Islet precursor cell (in vitro differentiated cells): Measurements from ENCODE around the gene TMCC1.
A peak's percentile ranks its signal among the peaks of the same experiment; 100 is the strongest.
"Not testable (repeated sequence)": the region's sequence is repeated elsewhere in the genome, so short reads cannot be mapped to it uniquely, and the experiment has no call there.

Experiments used
- DNase-seq: peaks from one replicate; pipeline ENCODE4 v3.0.0-alpha.2; 2018

The TMCC1 gene

DNA sequence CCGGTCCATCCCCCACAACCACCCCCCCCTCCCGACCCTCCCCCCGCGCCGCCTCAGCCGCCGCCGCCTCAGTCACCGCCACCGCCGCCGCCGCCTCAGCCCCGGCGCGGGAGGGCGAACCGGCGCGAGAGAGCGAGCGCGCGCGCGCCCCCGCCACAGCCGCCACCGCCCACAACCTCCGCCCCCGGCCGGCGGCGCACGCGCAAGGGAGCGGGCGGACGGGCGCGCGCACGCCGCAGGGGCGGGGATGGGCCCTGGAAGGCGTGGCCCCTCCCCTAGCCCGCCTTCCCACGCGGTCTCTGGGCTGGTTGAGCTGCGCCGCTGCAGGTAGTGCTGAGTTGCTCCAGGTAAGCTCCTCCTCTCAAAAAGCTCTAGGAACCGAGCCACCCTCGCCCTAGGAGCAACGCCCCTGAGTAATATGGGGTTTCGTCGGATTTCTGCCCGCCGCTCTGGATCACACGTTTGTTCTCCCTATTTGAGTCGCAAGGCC, at the start of gene TMCC1:
Gene TMCC1 (minus strand): TSS at position 131 of the 490 bp plus-strand sequence.
- DNase-seq, result peak; percentile 94

- no peak for DNase-seq
Measured at GRCh38 chr3:129943020-129943419, 49.5 kb upstream of the TMCC1 start.

- peak; percentile 86 for DNase-seq
Measured at GRCh38 chr3:129942296-129942695, 48.8 kb upstream of the TMCC1 start.

DNA sequence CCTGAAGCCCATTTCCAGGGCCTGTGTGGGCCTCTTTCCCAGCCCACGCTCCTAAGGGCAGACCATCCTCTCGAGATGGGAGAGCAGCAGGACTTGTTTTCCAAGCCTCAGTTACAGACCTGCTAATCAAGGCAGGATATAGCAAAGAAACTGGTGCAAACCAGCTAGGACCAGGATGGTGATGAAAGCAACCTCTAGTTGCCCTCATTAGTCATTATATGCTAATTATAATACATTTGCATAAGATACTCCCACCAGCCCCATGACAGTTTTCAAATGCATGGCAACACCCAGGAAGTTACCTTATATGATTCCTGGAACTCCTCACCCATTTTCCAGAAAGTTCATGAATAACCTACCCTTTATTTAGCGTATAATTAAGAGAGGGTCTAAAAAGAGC, 46.6 kb upstream of the TMCC1 start:
- no peak for DNase-seq

- no peak for DNase-seq
Measured at GRCh38 chr3:129938140-129938930, 44.8 kb upstream of the TMCC1 start.

- DNase-seq, result no peak
Measured at GRCh38 chr3:129937717-129938116, 44.2 kb upstream of the TMCC1 start.

DNA sequence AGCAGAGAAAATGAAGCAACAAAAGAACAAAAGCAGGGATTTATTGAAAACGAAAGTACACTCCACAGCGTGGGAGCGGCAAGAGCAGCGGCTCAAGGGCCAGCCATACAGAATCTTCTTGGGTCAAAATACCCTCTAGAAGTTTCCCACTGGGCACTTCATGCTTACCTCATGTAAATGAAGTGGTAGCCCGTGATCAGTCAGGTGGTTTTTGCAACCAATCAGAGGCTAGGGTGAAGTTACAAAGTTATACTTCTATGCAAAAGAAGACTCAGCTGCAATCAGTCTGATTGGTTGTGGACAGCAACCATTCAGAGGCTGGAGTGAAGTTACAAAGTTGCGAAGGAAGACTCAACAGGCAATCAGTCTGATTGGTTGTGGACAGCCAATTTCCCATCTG, 43.2 kb upstream of the TMCC1 start:
- no peak for DNase-seq

GRCh38 chr3:129934234-129935123, 41.0 kb upstream of the TMCC1 start:
- DNase-seq, result no peak

DNA sequence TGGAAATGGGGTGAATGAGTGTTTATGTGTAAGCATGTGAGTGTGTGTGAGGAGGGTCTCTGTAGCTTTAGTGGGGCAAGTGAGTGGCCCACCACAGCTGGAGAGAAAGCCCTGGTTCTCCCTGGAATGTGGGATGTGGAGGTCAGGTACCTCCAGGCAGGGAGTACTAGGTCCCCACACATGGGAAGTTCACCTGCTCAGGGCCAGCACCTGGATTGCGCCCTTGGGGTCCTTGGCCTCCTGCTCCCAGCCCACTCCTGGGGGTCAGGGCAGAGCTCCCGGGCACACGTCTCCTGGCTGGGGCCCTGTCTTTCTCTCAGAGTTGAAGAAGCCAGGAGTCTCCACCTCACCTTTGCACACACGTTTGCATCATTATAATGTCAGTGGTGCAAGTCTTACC, 40.0 kb upstream of the TMCC1 start:
- no peak for DNase-seq

GRCh38 chr3:129929383-129929782, 35.9 kb upstream of the TMCC1 start:
- no peak for DNase-seq

GRCh38 chr3:129927072-129927471, 33.6 kb upstream of the TMCC1 start:
- DNase-seq, result peak; percentile 27

DNA sequence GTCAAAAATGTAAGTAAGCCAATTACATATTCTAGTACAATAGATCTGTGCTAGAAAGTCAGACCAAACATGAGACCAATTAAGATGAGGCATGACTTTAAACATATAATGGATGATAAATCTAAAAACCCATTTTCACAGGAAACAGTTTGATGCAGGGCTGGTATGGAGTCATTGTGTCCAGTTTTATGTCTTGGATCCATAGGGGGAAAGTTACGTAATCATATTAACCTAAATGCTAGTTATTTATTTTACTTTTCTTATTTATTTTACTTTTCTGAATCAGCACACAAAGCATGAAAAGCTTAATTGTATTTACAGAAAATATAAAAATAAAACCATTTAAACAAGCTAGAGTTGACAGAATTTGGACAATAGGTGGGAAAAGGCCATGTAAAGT, 26.3 kb upstream of the TMCC1 start:
- DNase-seq, result no peak

DNA sequence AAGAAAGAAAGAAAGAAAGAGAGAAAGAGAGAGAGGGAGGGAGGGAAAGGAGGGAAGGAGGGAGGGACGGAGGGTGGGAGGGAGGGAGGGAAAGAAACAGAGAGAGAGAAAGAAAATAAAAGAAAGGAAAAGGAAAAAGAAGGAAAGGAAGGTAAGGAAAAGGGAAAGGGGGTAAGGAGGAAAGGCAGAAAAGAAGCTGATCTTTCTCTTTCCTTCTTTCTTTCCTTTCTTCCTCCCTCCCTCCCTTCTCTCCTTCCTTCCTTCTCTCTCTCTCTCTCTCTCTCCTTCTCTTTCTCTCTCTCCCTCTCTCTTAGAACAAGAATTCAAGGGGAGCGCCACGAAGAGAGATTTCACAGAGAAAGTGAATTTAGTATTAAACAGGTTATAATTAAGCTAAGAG, 25.8 kb upstream of the TMCC1 start:
- DNase-seq, result no peak

DNA sequence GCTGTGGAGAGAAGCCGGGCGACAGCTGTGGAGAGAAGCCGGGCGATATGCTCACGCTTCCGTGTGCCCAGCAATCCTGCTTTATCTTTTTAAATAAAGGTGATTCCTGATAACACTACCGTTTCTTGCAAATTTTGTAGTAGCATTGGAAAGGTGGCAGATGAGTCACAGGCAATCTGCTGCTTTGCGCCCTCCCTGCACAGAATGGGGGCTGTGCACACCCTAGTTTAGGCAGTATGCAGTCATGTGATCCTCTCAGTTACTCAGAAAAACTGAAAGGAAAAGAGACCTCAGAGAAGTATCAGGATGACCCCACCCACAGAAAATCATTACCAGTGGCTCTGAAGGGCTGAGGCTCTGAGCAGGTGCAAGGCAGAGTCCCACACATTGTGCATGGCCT, 24.9 kb upstream of the TMCC1 start:
- DNase-seq, result no peak

DNA sequence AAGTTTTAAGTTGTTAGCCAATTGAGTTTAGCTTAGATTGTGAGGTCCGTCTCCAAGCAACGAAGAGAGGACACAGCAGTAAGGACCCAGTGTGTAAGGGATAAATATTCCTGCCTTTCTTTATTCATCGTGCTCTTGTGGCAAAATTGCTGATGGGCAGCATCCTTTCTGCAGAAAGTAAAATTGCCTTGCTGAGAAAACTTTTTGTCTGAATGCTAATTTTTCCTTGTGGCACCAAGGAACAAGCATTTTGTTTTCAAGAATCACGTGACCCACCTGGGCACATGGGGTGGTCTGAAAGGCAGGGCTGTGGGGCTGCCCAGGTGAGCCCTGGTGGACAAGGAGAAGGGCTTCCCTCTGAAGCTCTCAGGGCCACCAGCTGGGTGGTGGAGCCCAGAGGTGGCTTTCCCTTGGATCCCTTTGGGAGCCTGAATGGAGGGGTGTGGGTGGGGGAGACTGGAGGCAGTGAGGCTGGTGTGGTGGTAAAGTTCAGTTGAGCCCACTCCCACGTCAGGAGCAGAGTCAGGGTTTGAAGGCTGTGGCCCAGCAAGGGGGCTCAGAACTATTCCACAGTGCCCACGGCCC, 24.0 kb upstream of the TMCC1 start:
- DNase-seq, result no peak

DNA sequence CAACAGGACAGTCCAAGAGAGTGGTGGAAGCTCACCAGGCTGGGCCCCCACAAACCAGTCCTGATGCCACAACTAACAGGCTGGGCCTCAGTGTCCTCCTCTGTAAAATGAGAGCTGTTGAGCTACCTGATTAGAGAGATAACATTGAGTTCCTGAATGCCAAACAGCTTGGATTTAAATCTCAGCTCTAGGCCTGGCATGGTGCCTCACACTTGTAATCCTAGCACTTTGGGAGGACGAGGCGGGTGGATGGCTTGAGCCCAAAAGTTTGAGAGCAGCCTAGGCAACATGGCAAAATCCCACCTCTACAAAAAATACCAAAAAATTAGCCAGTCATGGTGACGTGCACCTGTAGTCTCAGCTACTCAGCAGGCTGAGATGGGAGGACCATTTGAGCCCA, 20.1 kb upstream of the TMCC1 start:
- peak; percentile 36 for DNase-seq

GRCh38 chr3:129911261-129911861, 17.9 kb upstream of the TMCC1 start:
- DNase-seq, result no peak

DNA sequence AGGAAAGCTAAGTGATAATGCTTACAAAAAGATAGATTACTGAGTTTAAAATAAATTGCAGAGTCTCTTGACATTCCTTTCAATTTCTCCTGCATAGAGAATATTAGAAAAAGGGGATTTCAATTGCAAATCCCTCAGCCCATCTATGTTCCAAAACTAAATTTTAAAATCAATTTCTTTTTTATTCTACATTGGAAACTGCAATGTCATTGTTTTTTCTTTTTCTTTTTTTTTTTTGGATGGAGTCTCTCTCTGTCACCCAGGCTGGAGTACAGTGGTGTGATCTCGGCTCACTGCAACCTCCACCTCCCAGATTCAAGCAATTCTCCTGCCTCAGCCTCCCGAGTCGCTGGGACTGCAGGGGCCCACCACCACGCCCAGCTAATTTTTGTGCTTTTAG, 15.7 kb upstream of the TMCC1 start:
- not testable (repeated sequence) for DNase-seq

DNA sequence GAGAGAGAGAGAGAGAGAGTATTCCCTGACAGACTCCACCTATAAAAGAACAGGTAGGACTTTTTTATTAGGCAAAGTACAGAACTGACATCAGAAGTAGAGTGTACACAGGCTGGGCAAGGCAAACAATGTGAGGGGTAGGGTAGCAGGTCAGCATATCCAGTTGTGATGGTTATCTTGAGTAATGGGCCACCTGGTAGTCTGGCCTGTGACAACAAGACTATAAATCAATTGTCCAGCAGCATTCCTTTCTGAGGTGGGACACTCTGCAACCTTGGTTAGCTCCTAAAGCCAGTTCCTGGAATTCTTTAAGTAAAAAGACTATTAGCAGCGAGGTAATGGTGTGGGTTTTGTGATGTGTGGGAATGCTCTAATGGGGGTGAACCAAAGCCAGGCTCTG, 14.9 kb upstream of the TMCC1 start:
- peak; percentile 95 for DNase-seq

DNA sequence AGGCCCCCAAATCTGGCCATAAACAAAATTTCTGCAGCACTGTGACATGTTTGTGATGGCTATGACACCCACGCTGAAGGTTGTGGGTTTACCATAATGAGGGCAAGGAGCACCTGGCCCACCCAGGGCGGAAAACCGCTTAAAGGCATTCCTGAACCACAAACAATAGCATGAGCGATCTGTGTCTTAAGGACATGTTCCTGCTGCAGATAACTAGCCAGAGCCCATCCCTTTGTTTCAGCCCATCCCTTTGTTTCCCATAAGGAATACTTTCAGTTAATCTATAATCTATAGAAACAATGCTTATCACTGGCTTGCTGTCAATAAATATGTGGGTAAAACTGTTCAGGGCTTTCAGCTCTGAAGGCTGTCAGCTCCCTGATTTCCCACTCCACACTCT, 7.8 kb upstream of the TMCC1 start:
- not testable (repeated sequence) for DNase-seq

- DNase-seq, result no peak
Measured at GRCh38 chr3:129897026-129897425, 3.5 kb upstream of the TMCC1 start.

- DNase-seq, result peak; percentile 86
Measured at GRCh38 chr3:129892857-129893580, 492 bp downstream of the TMCC1 start.
